Measurements from ENCODE around the gene AVEN. TPM values are rescaled to one million over a fixed set of nuclear protein-coding genes. Genes with fewer than 3 reads are reported as not detected.

The AVEN gene
- total and polyA plus RNA-seq, 9 of the 15 experiments (the other 6 are each of a cell fraction or from before 2014, with no cell fraction given) = 1.5 to 6.4 (median 4.7) TPM

DNA sequence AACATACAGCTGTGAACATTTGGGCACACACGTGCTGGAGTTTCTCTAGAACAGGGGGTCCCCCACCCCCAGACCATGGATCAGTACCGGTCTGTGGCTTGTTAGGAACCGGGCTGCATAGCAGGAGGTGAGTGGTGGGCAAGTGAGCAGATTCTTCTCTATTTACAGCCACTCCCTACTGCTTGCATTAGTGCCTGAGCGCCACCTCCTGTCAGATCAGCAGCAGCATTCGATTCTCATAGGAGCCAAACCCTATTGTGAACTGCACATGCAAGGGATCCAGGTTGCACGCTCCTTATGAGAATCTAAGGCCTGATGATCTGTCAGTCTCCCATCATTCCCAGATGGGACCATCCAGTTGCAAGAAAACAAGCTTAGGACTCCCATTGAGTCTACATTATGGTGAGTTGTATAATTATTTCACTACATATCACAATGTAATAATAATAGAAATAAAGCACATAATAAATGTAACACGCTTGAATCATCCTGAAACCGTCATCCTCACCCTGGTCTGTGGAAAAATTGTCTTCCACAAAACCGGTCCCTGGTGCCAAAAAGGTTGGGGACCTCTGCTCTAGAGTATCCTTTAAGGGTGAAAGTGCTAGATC is 44.9 kb downstream of the AVEN start (continued):
- TF ChIP-seq, protein P1, sequence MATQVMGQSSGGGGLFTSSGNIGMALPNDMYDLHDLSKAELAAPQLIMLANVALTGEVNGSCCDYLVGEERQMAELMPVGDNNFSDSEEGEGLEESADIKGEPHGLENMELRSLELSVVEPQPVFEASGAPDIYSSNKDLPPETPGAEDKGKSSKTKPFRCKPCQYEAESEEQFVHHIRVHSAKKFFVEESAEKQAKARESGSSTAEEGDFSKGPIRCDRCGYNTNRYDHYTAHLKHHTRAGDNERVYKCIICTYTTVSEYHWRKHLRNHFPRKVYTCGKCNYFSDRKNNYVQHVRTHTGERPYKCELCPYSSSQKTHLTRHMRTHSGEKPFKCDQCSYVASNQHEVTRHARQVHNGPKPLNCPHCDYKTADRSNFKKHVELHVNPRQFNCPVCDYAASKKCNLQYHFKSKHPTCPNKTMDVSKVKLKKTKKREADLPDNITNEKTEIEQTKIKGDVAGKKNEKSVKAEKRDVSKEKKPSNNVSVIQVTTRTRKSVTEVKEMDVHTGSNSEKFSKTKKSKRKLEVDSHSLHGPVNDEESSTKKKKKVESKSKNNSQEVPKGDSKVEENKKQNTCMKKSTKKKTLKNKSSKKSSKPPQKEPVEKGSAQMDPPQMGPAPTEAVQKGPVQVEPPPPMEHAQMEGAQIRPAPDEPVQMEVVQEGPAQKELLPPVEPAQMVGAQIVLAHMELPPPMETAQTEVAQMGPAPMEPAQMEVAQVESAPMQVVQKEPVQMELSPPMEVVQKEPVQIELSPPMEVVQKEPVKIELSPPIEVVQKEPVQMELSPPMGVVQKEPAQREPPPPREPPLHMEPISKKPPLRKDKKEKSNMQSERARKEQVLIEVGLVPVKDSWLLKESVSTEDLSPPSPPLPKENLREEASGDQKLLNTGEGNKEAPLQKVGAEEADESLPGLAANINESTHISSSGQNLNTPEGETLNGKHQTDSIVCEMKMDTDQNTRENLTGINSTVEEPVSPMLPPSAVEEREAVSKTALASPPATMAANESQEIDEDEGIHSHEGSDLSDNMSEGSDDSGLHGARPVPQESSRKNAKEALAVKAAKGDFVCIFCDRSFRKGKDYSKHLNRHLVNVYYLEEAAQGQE (IDR thresholded peaks at IDR 0.05; ENCODE audit: borderline replicate concordance) = 0 out of 2 replicates have a peak, but pooled peaks have one; percentile 22
- TF ChIP-seq, protein P1 (CRISPR knock-in tag; IDR thresholded peaks at IDR 0.05; ENCODE audit: low read depth) = no peak
- peak; percentile 53 for TF ChIP-seq SMC3 (conservative IDR thresholded peaks at IDR 0.05; ENCODE audit: insufficient read depth, low read depth, low read length)
